Measurements from ENCODE around the gene CNTN5.

CNTN5 gene

GRCh38 chr11:100141201-100141600 lies 1120.5 kb downstream of the CNTN5 start:
- DNase-seq: no peak

DNA sequence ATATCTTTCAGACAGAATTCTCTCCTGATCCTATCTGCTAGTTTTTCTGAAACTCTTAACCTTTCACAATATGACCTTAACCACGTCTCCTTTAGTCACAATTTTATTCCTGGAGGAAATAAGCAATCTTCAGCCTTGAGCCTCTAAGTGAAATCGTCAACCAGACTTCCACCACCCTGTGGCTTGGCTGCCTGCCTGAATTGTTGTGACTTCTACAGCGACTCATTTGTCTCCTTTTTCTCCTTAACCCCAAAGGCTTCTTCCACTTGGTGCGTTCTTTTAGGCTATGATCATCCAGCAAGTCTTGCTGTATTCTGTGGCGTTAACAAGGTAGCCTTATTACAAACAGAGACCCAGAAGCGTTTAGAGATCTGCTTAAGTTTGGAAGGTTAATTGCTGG lies 1131.2 kb downstream of the CNTN5 start:
- DNase-seq: no peak

GRCh38 chr11:100152766-100153165 lies 1132.0 kb downstream of the CNTN5 start:
- no peak for DNase-seq

DNA sequence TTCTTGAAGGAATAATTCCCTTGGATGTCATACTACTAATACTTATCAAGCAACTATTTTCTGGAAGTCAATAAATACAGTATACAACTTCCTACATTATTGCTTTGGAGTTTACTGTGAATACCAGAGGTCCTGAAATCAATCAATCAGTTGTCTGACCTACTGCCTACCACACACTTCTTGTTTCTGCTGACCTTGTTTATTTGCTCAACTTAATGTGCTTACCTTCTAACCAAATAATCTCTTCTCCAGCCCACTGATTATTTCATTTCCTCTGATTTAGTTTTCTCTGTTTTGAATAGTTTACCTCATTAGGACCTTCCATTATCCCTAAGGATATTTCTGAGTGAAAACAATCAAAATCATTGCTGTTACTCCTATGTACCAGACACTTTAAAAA lies 1142.7 kb downstream of the CNTN5 start:
- DNase-seq: no peak

GRCh38 chr11:100174881-100175280 lies 1154.1 kb downstream of the CNTN5 start:
- no peak for DNase-seq

DNA sequence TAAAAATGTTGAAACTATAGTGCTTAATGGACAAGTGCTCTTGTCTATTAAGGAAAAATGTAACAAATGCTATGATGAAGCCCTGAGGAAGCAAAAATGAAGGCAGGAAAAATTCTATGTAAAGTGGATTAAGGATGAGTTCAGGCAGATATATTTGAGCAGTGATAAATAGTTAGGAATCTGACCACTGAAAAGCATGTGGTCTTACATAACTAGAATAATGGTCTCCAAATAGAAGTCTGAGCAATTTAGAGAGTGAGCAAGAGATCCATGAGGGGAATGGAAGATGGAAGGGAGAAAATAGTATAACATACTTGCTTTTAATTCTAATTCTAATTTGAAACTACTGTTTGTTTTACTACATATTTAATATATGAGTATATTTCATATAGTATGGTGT lies 1155.7 kb downstream of the CNTN5 start:
- no peak for DNase-seq

- no peak for DNase-seq
These were observed 1156.9 kb downstream of the CNTN5 start for GRCh38 chr11:100177651-100178050.

DNA sequence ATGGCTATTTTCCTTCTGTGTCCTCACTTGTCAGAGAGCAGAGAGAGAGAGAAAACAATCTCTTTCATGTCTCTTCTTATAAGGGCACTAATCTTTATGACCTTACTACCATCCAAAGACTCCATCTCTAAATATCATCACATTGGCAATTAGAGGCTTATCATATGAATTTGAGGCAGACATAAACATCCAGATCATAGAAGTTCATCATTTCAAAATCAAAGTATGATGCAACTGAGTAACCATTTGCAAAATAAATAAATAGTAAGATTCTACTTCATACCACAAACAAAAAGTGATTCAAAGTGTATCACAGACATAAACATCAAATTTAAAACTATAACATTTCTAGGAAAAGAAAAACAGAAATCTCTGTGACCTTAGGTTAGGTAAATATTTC lies 1161.6 kb downstream of the CNTN5 start:
- no peak for DNase-seq

DNA sequence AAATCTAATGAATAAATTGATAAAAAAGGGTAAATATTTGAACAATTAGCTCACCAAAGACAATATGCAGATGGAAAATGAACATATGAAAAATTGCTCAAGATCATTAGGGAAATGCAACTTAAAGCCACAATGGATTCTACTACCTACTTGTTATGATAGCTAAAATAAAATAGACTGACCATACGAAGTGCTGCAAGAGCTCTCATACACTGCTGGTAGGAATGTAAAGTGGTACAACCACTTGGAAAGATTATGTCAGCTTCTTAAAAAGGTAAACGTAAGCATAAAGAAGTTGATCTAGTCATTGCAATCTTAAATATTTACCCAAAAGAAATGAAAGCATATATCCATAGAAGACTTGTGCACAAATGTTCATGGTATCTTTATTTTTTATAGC lies 1162.2 kb downstream of the CNTN5 start:
- DNase-seq: no peak

DNA sequence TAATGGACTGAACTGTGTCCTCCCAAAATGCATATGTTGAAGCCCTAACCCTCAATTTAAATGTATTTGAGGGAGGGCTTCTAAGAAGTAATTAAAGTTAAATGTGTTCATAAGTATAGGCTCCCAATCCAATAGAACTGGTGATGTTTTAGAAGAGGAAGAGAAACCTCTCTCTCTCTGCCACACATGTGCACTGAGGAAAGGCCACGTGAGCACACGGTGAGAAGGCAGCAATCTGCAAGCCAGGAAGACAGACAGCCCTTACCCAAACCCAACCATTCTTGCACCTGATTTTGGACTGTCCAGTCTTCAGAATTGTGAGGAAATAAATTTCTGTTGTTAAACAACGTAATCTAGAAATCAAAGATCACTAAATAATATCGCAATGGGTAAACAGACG lies 1164.8 kb downstream of the CNTN5 start:
- no peak for DNase-seq

DNA sequence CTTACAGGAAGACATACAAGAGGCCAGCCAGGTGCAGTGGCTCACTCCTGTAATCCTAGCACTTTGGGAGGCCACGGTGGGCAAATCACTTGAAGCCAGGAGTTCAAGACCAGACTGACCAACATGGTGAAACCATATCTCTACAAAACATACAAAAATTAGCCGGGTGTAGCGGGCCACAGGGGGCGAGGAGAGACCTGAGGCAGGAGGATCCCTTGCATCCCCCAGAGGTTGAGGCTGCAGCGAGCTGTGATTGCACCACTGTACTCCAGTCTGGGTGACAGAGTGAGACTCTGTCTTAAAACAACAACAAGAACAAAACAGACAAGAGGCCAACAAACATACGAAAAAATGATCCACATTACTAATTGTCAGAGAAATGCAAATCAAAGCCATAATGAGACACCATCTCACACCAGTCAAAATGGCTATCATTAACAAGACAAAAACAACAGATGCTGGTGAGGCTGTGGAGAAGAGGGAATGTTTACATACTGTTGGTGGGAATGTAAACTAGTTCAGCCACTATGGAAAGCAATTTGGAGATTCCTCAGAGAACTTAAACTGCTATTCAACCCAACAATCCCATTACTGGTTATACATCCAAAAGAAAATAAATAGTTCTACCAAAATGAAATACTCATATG lies 1167.5 kb downstream of the CNTN5 start:
- DNase-seq: no peak

- no peak for DNase-seq
These were observed 1169.6 kb downstream of the CNTN5 start for GRCh38 chr11:100190395-100190794.

- DNase-seq: no peak
These were observed 1171.4 kb downstream of the CNTN5 start for GRCh38 chr11:100192181-100192580.

DNA sequence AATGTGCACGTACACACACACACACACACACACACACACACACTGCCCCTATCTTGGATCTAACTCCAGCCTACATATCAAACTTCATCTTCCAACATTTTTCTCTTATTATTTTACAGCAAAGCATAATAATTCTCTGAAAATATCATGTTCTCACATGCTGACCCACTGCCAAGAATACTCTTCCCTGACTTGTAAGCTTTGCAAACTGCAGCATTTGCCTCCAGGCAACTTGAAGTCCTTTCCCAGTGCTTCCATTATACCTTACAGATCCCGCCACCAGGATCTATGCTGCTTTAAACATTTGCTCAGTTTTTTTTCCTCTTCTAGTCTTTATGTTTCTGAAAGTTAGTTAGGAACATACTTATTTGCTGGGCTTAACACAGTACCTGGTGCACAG lies 1183.0 kb downstream of the CNTN5 start:
- no peak for DNase-seq

DNA sequence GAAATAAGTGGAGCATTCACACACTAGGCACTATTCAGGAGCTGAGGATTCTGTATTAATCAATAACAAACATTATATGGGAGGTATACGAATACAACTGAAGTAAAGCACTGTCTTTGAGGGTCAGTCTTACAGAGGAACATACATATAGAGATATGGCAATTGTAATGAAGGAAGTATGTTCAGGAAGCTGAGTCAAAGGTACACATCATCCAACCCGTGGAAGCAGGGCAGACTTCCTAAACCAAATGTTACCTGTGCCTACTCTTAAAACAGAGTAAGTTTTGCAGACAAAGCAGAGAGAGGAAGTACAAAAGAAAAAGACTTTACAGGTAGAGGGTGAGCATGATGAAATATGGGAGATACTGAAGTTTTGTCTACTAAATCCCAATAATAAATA lies 1185.2 kb downstream of the CNTN5 start:
- no peak for DNase-seq

DNA sequence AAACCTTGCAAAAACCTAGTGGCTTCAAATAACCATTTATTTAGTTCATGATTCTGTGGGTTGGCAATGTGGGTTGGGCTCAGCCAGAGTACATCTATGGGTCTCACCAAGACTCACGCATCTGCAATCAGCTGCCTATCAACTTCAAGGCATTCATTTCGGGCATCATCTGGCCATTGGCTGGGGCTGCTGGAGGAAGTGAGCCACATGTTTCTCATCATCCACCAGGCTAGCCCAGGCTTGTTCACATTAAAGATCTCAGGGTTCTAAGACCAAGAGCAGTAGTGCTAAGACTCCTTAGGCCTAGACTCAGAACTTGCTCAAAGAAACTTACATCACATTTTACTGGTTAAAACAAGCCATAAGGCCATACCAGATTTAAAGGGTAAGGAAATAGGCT lies 1187.5 kb downstream of the CNTN5 start:
- DNase-seq: no peak

- DNase-seq: no peak
These were observed 1194.0 kb downstream of the CNTN5 start for GRCh38 chr11:100214791-100215190.

- no peak for DNase-seq
These were observed 1200.1 kb downstream of the CNTN5 start for GRCh38 chr11:100220801-100221200.

- no peak for DNase-seq
These were observed 1201.0 kb downstream of the CNTN5 start for GRCh38 chr11:100221791-100222190.

GRCh38 chr11:100224541-100225034 lies 1203.8 kb downstream of the CNTN5 start:
- no peak for DNase-seq

- no peak for DNase-seq
These were observed 1208.3 kb downstream of the CNTN5 start for GRCh38 chr11:100229086-100229485.

GRCh38 chr11:100232006-100232405 lies 1211.3 kb downstream of the CNTN5 start:
- no peak for DNase-seq

DNA sequence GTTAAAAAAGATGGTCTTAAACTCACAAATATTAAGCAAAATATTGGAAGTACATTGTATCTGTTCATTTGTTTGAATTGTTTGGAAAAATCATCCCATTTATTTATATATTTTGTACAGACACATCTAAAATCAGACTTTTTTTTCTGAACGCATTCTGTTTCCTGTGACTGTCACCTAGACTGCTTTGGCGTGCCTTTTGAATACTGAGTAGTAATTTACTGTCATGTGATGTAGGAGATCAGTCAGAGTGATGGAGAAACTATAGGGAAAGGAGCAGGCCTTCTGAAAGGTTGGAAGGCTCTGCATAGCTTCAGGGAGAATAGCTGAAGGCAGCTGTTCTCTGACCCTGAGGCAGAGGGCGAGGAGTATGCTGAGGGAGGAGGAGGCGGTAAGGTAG lies 1214.3 kb downstream of the CNTN5 start:
- no peak for DNase-seq

GRCh38 chr11:100240025-100240539 lies 1219.3 kb downstream of the CNTN5 start:
- DNase-seq: no peak

DNA sequence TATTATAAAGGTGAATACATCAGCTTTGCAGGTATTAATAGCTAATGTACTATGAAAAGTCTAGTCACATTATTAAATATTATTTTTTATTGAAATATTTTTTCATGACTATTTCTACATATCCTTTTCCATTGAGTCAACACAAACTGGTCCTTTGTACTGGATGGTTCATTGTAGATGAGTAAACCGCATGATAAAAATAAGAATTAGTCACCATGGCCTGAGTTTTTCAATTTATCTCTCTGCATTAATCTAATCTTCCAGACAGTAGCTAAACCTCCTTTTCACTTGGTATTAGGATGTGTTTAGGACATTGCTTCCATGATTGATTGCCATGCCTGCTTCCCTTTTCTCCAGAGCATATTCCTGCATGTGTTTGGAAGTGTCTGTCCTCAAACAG lies 1227.0 kb downstream of the CNTN5 start:
- no peak for DNase-seq
